ENCODE results near the gene ADCK2.

DNA sequence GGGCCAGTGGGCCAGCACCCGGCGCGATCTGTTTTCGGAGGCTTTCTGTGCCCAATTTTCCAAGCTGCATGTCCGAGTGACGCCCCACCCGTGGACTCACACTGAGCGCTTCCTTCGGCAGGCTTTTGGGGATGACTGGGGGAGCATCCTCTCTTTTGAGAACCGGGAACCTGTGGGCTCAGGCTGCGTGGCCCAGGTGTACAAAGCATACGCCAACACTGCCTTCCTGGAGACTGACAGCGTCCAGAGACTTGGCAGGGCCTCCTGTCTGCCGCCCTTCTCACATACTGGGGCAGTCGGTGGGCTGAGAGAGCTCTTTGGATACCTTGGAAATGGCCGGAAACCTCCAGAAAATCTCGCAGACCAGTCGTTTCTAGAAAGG, 1.0 kb downstream of the ADCK2 start:
- TF ChIP-seq, protein P1, sequence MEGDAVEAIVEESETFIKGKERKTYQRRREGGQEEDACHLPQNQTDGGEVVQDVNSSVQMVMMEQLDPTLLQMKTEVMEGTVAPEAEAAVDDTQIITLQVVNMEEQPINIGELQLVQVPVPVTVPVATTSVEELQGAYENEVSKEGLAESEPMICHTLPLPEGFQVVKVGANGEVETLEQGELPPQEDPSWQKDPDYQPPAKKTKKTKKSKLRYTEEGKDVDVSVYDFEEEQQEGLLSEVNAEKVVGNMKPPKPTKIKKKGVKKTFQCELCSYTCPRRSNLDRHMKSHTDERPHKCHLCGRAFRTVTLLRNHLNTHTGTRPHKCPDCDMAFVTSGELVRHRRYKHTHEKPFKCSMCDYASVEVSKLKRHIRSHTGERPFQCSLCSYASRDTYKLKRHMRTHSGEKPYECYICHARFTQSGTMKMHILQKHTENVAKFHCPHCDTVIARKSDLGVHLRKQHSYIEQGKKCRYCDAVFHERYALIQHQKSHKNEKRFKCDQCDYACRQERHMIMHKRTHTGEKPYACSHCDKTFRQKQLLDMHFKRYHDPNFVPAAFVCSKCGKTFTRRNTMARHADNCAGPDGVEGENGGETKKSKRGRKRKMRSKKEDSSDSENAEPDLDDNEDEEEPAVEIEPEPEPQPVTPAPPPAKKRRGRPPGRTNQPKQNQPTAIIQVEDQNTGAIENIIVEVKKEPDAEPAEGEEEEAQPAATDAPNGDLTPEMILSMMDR (IDR thresholded peaks at IDR 0.05; ENCODE audit: low read length) = no peak
- TF ChIP-seq EZH2 (IDR thresholded peaks at IDR 0.05; ENCODE audit: borderline replicate concordance, low read length) = no peak
